Measurements from ENCODE around the gene ENSA.
"Not testable (repeated sequence)": the region's sequence is repeated elsewhere in the genome, so short reads cannot be mapped to it uniquely, and the experiment has no call there.

ENSA gene

DNA sequence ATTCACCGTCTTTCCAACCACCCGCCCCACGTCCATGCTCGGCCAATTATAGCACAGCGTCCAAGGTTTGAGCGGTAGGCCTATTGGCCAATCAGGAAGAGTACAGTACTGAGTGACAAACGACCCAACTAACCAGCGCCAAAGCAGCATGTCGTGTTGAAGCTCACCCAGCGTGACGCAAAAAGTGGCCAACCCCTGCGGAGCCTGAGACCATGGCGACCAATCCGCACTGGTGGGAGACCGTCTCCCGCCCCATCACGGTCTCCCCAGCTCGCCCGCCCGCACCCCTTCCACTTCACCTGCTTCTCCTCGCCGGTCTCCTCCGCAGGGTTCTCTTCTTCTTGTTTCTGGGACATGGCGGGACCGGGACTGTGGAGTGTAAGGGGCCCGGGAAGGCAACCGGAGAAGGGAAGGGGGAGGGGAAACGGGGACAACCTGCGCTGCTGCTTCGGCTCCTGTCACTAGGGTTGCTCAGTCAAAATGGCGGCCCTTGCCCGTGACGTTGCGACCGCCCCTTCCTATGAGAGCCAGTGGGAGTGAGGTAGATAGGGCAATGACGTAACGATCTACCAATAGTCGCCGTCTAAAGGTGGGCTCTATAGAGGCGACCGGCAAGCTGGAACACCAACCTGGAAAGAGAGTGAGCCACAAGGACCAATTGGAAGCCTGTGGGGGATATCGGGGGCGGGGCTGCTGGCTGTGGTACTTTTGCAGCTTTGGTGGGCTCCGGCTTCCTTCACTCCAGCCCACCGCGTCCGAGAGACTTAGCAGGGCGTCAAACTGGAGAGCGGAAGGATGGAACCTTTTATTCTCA lies at the start of gene ENSA:
Gene ENSA, minus strand, starts transcription at position 498 of the 814 bp plus-strand sequence. Its CDS starts 142 bp downstream, at position 356.
- DNase-seq (ENCODE audit: low read depth, low spot score), result peak; percentile 100

DNA sequence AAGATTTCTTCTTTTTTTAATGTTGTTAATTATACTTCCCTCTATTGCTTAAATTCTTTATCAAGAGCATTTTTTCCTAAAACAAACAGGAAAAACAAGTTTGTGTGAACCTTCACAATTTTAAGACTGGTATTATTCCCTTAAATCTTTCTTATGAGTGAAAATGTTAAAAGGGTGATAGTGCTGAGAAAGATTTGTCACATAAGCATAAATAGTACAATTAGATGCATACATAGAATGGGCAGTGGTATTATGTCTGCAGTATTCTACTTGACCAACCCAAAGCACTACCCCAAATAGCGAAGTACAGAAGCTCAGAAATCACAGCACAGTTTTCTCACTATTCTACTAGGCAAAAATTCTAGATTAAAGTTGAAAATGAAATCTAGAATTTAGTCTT lies 49.6 kb upstream of the ENSA start:
- no peak for DNase-seq (ENCODE audit: low read depth, low spot score)

DNA sequence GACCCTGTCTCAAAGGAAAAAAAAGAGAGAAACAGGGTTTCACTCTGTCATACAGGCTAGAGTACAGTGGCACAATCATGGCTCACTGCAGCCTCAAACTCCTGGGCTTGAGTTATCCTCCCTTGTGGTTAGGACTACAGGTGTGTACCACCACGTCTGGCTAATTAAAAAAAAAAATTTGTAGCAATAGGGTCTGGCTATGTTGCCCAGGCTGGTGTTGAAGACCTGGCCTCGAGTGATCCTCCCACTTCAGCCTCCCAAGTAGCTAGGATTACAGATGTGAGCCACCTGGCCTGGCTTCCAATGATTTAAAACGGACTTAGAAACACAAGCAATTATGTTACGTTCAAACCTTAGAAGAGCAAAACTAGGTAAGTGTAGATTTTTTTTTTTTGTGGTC lies 45.5 kb upstream of the ENSA start:
- no peak for DNase-seq (ENCODE audit: low read depth, low spot score)

- DNase-seq (ENCODE audit: low read depth, low spot score), result no peak
Measured at GRCh38 chr1:150663321-150663720, 33.9 kb upstream of the ENSA start.

GRCh38 chr1:150662811-150663210 lies 33.4 kb upstream of the ENSA start:
- no peak for DNase-seq (ENCODE audit: low read depth, low spot score)

- DNase-seq (ENCODE audit: low read depth, low spot score), result no peak
Measured at GRCh38 chr1:150661156-150661555, 31.7 kb upstream of the ENSA start.

DNA sequence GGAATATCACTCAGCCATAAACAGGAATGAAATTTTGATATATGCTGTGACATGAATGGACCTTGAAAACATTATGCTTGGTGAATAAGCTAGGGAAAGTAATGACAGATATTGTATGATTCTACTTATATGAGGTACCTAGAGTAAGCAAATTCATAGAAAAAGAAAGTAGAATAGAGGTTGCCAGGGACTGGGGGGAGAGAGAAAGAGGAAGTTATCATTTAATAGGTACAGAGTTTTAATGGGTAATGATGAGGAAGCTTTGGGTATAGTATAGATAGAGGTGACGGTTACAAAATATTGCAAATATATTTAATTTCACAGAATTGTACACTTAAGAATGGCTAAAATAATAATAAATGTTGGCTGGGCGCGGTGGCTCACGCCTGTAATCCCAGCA lies 31.2 kb upstream of the ENSA start:
- no peak for DNase-seq (ENCODE audit: low read depth, low spot score)

GRCh38 chr1:150657064-150657463 lies 27.7 kb upstream of the ENSA start:
- not testable (repeated sequence) for DNase-seq (ENCODE audit: low read depth, low spot score)

DNA sequence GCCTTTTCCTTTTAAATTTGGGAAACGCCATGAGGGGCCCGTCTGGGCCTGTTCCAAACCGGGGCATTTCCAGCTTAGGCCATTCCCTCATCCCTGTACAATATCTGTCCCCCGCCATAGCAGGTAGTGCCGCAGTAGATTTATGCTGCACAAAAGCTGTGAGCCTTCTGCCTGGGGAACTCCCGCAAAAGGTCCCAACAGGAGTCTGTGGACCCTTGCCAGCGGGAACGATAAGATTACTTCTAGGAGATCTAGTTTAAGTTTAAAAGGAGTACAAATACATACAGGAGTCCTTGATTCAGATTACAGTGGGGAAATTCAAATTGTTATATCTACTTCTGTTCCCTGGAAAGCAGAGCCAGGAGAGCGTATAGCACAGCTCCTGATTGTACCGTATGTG lies 25.2 kb upstream of the ENSA start:
- not testable (repeated sequence) for DNase-seq (ENCODE audit: low read depth, low spot score)

DNA sequence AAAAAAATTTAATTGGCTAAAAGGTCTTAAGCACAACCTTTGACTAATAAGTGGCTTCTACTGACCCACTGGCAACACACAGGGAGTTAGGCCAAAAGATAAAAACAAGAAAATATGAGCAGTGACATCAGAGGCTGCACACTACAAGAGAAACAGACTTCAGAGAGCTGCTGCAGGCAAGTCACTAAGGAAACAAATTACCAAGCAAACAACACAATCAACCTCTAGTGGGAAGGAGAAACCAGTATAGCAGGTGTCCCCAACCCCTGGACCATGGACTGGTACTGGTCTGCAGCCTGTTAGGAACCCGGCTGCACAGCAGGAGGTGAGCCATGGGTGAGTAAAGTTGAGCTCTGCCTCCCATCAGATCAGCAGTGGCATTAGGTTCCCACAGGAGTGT lies 20.8 kb upstream of the ENSA start:
- peak; percentile 42 for DNase-seq (ENCODE audit: low read depth, low spot score)

- DNase-seq (ENCODE audit: low read depth, low spot score), result no peak
Measured at GRCh38 chr1:150649441-150650075, 20.1 kb upstream of the ENSA start.

DNA sequence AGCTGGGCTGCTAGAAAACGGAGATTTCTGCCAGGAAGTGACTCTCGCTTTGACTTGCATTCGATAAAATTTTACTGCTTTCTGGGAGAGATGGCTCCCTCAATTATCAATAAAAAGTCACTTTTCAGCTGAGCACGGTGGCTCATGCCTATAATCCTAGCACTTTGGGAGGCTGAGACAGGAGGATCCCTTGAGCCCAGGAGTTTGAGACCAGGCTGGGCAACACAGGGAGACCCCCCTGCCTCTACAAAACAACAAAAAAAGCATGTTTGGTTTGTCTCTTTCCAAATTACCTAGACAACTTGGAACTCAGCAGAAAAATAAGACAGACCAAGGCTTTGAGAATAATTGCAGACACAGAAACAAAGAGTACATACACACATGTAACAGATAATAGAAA lies 12.9 kb upstream of the ENSA start:
- DNase-seq (ENCODE audit: low read depth, low spot score), result no peak

DNA sequence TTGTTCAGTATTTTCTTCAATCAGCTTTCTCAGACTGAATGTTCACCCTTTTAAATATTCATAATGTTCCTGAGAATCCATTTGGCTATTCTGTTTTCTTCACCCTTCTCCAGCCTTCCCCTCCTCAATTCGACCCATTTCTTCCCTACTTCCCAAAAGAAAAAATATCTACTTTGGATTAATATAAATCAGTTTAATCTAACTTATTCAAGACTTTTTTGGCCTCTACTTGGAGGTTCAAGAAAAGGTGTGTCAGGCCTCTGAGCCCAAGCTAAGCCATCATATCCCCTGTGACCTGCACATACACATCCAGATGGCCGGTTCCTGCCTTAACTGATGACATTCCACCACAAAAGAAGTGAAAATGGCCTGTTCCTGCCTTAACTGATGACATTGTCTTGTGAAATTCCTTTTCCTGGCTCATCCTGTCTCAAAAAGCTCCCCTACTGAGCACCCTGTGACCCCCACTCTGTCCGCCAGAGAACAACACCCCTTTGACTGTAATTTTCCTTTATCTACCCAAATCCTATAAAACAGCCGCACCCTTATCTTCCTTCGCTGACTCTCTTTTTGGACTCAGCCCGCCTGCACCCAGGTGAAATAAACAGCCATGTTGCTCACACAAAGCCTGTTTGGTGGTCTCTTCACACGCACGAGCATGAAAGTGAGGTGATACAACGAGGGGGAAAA lies 11.9 kb upstream of the ENSA start:
- peak; percentile 41 for DNase-seq (ENCODE audit: low read depth, low spot score)

GRCh38 chr1:150638430-150638829 lies 9.0 kb upstream of the ENSA start:
- not testable (repeated sequence) for DNase-seq (ENCODE audit: low read depth, low spot score)

DNA sequence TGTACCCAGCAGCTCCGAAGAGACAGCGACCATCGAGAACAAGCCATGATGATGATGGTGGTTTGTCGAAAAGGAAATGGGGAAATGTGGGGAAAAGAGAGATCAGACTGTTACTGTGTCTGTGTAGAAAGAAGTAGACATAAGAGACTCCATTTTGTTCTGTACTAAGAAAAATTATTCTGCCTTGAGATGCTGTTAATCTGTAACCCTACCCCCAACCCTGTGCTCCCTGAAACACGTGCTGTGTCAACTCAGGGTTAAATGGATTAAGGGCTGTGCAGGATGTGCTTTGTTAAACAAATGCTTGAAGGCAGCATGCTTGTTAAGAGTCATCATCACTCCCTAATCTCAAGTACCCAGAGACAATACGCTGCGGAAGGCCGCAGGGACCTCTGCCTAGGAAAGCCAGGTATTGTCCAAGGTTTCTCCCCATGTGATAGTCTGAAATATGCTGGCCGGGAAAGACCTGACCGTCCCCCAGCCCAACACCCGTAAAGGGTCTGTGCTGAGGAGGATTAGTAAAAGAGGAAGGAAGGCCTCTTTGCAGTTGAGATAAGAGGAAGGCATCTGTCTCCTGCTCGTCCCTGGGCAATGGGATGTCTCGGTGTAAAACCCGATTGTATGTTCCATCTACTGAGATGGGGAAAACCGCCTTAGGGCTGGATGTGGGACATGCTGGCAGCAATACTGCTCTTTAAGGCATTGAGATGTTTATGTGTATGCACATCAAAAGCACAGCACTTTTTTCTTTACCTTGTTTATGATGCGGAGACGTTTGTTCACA lies 5.6 kb upstream of the ENSA start:
- DNase-seq (ENCODE audit: low read depth, low spot score), result peak; percentile 76

GRCh38 chr1:150628766-150629114 lies 672 bp downstream of the ENSA start:
- DNase-seq (ENCODE audit: low read depth, low spot score), result no peak

DNA sequence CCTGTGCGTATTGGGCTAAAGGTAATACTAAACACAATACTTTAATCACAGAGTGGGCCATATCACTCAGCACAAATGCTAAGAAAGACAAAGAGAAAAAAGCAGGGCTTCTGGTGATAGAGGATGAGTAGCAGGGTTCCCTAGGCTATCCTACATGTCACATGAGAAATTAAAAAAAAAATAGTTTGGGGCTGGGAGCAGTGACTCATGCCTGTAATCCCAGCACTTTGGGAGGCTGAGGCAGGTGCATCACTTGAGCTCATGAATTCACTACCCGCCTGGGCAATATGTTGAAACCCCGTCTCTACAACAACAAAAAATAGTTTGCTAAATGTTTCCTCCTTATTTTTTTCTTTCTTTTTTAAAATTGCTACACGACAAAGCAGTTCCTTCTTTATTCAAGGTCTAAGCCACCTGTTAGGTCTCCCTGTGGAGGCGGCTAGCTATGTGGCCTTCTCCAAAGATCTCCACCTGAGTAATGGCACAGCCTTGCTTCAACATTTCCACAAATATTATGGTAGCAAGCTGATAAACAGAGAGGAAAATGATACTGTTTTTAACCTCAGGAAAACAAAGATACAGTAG lies 1.5 kb downstream of the ENSA start:
- DNase-seq (ENCODE audit: low read depth, low spot score), result no peak

DNA sequence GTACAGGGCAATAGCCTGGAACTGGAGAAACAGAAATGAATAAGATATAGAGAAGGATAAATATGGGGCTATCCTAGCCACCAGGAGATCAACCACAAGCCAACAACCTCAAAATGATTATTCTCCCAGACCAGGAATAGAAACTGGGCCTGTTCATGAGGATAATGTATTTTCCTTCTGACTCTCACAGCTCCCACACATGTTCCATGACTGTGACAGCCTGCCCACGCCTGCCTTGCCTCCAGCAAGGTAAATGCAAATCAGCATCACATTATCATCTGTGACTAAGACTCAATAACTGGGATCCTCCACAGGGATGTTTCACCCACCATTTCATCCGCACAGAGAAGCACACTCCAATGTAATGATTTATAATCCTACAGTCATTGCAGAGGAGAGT lies 3.3 kb downstream of the ENSA start:
- DNase-seq (ENCODE audit: low read depth, low spot score), result no peak

GRCh38 chr1:150624546-150624945 lies 4.9 kb downstream of the ENSA start:
- not testable (repeated sequence) for DNase-seq (ENCODE audit: low read depth, low spot score)

- peak; percentile 65 for DNase-seq (ENCODE audit: low read depth, low spot score)
Measured at GRCh38 chr1:150624134-150624533, 5.3 kb downstream of the ENSA start.

- peak; percentile 51 for DNase-seq (ENCODE audit: low read depth, low spot score)
Measured at GRCh38 chr1:150622303-150622975, 7.0 kb downstream of the ENSA start.

All from ELF-1 (cell line).